AG09309 (cell line): Measurements from ENCODE around the gene RYR2.

Source experiments
- DNase-seq: peaks from one replicate; pipeline ENCODE4 v3.0.0-alpha.2; 2010; ENCODE audit warnings: low read depth
- H3K4me3 ChIP-seq: 2 replicates; pipeline ENCODE4 v1.5.1; 2011; ENCODE audit warnings: mild to moderate bottlenecking, low read depth, low read length, moderate library complexity; ENCODE audit not compliant: control insufficient read depth
- TF ChIP-seq, protein P1 (sequence below): IDR thresholded peaks from 2 replicates; pipeline ENCODE4 v1.5.1; 2011; ENCODE audit warnings: mild to moderate bottlenecking, low read depth, low read length, inconsistent platforms; ENCODE audit not compliant: insufficient read depth, control insufficient read depth; ENCODE audit errors: missing control alignments

RYR2 gene

DNA sequence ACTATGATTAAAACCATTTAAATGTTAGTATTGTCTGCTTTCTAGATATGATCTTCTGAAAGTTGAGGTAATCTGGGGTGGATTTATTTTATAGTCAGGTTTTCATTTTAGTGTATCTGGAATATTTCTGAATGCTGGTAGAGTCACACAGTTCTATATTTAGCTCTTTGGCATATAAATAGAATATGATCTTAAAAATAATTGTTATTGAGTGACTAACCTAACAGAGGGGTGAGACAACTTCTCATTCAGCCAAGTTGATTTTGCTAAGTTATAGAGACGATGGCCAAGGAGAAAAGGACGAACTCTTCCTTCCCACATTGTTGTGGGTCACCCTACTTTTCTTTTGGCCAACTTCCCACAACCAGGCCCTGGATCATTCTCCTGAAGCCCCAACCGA, 30.6 kb upstream of the RYR2 start:
- TF ChIP-seq, protein P1, sequence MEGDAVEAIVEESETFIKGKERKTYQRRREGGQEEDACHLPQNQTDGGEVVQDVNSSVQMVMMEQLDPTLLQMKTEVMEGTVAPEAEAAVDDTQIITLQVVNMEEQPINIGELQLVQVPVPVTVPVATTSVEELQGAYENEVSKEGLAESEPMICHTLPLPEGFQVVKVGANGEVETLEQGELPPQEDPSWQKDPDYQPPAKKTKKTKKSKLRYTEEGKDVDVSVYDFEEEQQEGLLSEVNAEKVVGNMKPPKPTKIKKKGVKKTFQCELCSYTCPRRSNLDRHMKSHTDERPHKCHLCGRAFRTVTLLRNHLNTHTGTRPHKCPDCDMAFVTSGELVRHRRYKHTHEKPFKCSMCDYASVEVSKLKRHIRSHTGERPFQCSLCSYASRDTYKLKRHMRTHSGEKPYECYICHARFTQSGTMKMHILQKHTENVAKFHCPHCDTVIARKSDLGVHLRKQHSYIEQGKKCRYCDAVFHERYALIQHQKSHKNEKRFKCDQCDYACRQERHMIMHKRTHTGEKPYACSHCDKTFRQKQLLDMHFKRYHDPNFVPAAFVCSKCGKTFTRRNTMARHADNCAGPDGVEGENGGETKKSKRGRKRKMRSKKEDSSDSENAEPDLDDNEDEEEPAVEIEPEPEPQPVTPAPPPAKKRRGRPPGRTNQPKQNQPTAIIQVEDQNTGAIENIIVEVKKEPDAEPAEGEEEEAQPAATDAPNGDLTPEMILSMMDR: no peak
- no peak for DNase-seq
- no peak overlapping the region for H3K4me3 ChIP-seq

GRCh38 chr1:237012361-237012760, 29.6 kb upstream of the RYR2 start:
- DNase-seq: no peak
- TF ChIP-seq, protein P1: no peak

GRCh38 chr1:237012788-237013383, 29.1 kb upstream of the RYR2 start:
- TF ChIP-seq, protein P1: no peak
- DNase-seq: no peak
- H3K4me3 ChIP-seq: no peak overlapping the region

More at GRCh38 chr1:237012361-237012760, 29.6 kb upstream of the RYR2 start:
- H3K4me3 ChIP-seq: no peak overlapping the region

- no peak overlapping the region for H3K4me3 ChIP-seq
- TF ChIP-seq, protein P1: no peak
- no peak for DNase-seq
These were observed 28.4 kb upstream of the RYR2 start for GRCh38 chr1:237013608-237014007.

DNA sequence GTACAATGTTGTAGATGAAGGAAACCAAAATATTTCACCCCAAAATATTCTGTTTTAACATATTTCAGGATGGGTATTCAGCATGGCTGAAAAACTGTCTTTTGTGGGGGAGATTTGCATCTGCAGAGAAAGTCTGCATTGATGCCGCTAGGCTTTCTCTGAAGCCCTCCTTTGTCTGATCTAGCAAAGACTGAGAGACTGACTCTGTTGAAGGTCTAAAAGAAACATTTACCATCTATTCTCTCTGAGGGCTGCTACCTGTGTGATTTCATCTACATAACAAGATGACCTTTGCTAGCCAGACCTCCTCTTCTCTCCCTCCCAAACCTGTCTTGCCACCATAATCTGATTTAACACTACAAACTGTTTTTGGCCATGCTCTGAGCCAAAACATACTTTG, 25.4 kb upstream of the RYR2 start:
- no peak for DNase-seq
- no peak overlapping the region for H3K4me3 ChIP-seq
- TF ChIP-seq, protein P1: no peak

GRCh38 chr1:237018896-237019295, 23.1 kb upstream of the RYR2 start:
- no peak overlapping the region for H3K4me3 ChIP-seq
- TF ChIP-seq, protein P1: no peak
- no peak for DNase-seq
